Stimulated activated CD4-positive, alpha-beta T cell treated with anti-CD3 and anti-CD28 coated beads, Interleukin-4, amount 100 ng/mL, for 4 hours (primary cell): ENCODE results near the gene SLC16A8.

Experiments used
- DNase-seq, 2 experiments: peaks; one replicate each; pipeline ENCODE4 v3.0.0-alpha.2; 2020

The SLC16A8 gene

DNA sequence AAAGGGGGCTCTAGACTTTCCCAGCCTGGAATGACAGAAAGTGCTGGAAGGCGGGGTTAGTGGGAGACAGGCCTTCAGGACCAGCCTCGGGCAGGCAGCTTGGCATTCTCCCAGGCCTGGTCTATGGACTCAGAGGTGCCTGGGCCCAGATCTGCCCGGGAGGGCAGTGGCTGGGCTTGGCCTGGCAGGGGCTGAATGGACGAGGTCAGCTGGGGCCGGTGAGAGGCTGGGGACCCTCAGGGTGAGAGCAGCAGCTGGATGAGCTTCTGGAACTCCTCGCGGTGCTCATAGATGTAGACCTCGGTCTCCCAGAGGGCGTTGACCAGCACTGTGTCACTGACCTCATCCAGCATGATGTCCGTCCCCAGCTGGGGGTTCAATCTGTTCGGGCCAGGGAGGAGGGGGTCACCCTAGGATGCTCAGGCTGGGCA, 28.0 kb upstream of the SLC16A8 start:
- DNase-seq = no peak

- DNase-seq = no peak
Measured at GRCh38 chr22:38110863-38111852, 27.2 kb upstream of the SLC16A8 start.

DNA sequence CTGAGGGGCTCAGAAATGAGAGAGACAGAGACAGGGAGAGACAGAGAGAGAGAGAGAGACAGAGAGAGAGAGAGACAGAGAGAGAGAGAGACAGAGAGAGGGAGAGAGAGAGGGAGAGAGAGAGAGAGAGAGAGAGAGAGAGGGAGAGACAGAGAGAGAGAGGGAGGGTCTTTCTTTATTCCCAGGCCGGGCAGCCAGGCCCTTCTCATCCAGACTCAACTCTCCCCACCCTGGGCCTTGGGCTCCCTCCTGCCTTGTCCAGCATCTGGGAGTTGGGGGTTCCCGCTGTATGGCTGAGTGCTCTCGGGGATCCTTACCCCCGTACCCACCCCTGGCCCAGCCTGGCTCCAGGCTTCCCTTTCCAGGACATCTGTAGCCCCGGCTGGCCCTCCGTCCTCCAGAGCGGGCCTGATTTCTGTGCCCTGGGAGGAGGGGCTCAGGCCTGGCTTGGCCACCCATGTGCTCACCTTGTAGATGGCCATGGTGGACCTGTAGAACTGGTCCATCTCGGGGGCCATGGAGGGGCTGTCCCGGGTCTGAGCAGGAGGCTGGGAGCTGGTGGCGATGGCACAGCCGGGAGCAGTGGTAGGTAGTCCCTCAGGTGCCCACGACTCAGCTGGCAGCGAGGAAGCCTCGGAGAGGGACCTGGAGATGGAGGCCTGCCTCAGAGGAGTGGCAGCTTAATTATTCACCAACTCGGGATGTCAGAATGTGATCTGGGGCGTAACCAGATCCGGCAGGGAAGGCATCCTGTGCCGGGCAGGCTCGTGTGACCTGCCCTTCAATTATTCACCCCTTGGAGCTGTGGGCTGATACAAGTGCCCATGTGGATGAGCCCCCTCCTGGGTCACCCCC, 26.3 kb upstream of the SLC16A8 start, which contains the start of gene BAIAP2L2:
Gene BAIAP2L2, minus strand, starts transcription at position 677 of the 855 bp plus-strand sequence. Its CDS starts 159 bp downstream, at position 518.
- DNase-seq = no peak

- DNase-seq = no peak
Measured at GRCh38 chr22:38109371-38110001, 25.5 kb upstream of the SLC16A8 start.

DNA sequence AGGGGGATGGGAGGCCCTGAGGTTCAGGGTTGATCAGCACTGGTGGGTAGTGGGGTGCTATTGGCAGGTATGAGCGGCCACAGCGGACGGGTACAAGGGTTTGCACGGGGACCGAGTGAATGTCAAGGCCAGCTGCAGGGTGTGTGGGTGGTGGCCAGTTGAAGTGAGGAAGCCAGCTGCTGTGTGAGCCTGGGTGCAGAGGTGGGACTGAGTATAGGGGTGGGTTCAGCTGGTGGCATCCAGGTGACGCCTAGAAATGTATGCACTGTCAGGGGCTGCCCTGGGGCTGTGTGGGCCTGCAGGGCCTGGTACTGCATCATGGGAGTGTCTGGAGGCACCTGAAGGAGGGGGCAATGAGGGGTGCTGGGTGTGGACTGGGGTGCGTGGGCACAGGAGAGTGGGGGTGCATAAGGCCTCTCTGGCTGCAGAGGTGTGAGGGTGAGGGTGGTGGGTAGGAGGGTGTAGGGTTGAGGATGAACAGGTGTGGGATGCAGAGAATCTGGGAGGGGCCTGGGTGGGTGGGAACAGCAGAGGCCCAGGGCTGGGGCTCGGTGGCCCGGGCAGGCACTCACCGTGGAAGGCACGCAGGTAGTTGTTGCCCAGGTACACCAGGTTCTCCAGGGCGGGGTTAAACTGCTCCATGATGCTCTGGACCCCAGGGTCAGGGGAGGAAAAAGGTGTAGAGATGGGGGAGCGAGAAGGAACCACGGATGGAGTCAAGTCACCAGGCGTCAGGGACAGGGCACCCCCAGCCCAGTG, 24.8 kb upstream of the SLC16A8 start:
- no peak for DNase-seq

DNA sequence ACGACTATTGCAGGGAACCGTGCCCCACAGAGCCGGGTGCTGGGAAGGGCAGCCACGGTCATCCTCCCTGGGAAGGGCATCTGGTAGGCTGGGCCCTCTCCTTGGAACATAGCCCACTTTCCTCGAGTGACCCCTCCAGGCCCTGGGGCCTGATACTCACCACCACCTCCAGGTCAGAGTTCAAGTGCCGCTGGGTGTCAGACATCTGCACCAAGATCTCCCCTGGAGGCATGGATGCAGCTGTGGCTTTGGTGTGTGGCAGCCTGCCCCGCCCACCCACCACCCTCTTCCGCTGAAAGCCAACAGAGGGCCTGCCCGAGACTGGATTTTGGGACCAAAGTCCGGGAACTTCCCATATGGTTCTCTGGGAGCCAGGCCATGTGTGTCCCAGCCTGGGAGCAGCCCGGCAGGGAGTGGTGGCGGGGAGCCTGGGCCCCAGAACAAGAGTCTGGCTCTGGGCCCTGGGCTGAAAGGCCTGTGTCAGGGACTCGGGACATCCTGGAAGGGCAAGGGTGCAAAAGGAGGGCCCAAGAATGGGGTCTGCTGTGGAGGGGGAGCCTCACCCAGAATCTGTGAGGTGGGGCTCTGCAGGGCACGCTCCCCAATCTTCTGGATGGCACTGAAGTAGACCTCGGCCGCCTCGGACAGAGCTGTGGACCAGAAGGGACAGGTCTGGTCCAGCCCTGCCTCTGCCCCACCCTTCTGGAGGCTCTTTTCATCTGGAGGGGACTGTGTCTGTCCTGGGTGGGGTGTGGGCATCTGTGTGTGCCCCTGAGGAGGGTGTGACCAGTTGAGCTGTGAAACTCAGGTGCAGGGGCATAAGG, 23.9 kb upstream of the SLC16A8 start:
- no peak for DNase-seq

GRCh38 chr22:38106814-38107578, 23.0 kb upstream of the SLC16A8 start:
- no peak for DNase-seq

DNA sequence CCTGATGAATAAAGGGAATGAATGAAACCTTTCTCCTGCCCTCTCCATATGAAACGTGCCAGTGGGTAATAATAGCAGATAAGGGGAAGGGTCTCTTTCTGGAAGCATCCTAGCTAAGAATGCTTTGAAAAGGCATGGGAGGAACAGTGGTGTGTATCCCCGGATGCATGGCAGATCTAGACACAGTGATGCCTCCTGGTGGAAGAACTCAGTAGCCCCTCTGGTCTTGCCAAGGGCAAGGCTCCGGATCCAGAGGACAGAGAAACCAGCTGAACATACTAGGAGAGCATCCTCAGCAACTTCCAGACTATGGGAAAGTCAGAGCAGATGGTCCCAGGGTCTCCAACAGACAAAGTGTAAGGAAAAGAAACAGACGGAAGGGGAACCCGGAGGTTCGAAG, 20.1 kb upstream of the SLC16A8 start:
- no peak for DNase-seq

GRCh38 chr22:38103641-38104040, 19.7 kb upstream of the SLC16A8 start:
- no peak for DNase-seq

- DNase-seq = no peak
Measured at GRCh38 chr22:38098410-38099249, 14.6 kb upstream of the SLC16A8 start.

GRCh38 chr22:38097557-38098409, 13.8 kb upstream of the SLC16A8 start:
- DNase-seq = no peak

DNA sequence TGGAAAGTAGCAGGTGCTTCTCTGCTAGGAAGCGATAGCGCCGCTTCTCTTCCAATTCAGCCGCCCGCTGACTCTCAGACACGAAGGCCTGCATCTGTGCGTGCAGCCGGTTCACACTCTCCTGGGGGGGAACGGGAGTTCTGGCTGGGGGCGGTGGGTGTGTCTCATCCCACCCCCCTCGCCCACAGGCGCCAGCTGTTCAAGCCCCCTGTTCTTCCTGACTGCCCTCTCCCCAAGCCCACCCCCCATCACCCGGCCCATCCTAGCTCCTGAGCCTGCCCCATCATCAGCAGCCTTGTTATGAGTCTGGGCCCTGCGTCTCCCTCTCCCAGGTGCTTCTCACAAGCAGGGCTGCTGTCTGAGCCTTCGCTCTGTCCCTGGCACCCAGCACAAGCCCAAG, 13.1 kb upstream of the SLC16A8 start:
- no peak for DNase-seq

DNA sequence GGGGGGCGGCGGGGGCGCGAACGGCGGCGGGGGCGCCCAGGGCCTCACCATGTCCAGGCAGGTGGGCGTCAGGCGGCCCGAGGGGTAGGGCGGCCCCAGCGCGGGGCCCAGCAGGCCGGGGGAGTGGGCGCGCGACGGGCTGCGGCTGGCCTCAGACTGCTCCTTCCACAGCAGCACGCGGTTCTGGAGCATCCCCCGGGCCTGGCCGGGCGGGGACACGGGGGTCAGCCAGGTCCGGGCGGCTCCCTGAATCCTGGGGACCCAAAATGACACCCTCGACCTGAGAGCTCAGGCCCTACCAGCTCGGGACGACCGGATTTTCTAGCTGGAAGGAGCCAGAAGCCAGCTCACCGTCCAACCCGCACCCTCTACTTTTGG, 5.5 kb upstream of the SLC16A8 start:
- no peak for DNase-seq

DNA sequence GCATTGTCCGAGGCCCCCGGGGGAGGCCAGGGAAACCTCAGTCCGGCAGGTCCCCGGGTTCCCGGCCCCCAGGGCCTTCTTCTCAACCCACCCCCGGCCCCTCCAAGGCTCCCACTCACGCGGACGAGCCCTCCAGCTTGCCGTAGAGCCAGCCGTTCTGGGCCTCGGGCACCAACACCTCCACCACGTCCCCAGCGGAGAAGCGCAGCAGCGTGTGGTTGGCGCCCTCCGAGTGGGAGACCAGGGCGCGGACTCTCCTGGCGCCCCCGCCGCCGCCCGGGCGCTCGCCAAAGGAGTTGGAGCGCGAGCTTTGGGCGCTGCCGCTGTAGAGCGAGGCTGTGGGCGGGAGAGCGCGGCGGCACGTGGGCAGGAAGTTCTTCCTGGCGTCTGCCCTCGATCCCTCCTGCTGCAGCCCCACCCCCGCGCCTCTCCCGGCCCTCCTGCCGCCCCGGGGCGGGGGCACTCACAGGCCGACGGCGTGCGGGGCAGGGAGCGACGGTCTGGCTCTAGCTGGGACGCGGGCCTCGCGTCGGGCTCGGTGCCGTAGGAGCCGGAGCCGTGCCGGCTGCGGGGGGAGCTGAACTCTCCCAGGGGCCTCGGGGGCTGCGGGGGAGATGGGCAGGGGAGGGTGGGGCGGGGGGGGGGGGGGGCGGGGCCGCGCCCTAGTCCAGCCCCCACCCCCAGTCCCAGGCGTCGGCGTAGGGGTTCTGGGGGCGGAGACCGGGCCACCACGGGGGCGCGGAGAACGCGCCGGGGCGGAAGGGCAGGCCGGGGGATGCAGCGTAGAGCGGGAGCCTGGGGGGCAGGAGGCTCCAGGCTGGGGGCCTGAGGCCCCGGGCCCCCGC, 4.9 kb upstream of the SLC16A8 start:
- DNase-seq = no peak

- no peak for DNase-seq
Measured at GRCh38 chr22:38087855-38088254, 3.9 kb upstream of the SLC16A8 start.

- no peak for DNase-seq
Measured at GRCh38 chr22:38086942-38087341, 3.0 kb upstream of the SLC16A8 start.

- no peak for DNase-seq
Measured at GRCh38 chr22:38086001-38086845, 2.2 kb upstream of the SLC16A8 start.
